Measurements from ENCODE around the gene DNER. TPM values are rescaled to one million over a fixed set of nuclear protein-coding genes. Genes with fewer than 3 reads are reported as not detected.

DNER gene
- total RNA-seq, 1 experiment from 2014 or later, result 2.9 TPM

DNA sequence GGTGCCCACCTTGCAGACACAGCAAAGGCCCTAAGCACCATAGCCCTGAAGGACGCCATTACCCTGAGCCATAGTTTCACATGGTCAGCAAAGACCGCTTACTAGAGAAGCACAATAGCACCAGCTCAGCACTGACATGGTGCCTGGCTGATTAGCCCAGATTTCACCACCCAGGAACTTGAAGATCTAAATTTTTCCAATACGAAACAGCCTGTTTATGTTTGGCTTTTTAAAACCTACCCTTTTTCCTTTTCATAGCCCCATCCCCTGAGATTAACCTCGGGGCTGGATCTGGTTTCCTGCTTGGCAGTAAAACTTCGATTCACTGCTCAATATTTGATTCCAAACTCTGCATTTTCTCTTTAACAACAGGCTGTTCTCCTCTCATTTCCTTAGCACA lies 284.8 kb downstream of the DNER start (continued):
- TF ChIP-seq JUND (IDR thresholded peaks at IDR 0.05) (no peak), YY1 (IDR thresholded peaks at IDR 0.05; ENCODE audit: extremely low read depth, insufficient replicate concordance, low read depth, low read length) (no peak)
- TF ChIP-seq, protein P1, sequence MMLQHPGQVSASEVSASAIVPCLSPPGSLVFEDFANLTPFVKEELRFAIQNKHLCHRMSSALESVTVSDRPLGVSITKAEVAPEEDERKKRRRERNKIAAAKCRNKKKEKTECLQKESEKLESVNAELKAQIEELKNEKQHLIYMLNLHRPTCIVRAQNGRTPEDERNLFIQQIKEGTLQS (IDR thresholded peaks at IDR 0.05), result no peak

DNA sequence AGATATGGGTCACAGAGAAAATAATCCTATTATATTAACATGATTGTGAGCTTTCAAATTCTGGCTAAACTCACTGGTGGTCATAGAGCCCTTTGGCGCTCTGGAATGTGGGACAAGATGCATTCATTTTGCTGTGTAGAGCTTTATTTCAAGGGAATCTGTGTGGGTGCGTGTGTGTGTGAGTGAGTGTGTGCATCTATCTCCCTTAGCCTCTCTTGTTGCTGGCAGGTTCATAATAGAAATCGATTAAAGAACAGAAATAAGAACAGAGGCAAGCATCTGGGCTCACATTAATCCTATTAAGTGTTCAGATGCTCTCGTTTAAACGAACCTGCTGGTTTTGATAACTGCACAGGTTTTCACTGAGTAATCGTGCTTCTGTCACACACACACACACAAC lies 287.9 kb downstream of the DNER start:
- H3K79me2 ChIP-seq (ENCODE audit: insufficient read depth, low read length), result no peaks in the 10 kb centered on the region
- ChIA-PET POLR2A (no interaction called here), CTCF (no interaction called here), RAD21 (ENCODE audit: low non-redundant PET in 1 of 2, low total read pairs in 2 of 2, uncharacterized antibody in 2 of 2, unreplicated experiment in 2 of 2) (no interaction called here)
- intact Hi-C loops (cut with micrococcal nuclease), result no loop called here
- no peaks in the 10 kb centered on the region for H3K27me3 ChIP-seq (ENCODE audit: insufficient read depth, low read length)
- H4K20me1 ChIP-seq (ENCODE audit: insufficient read depth), result no peaks in the 10 kb centered on the region
- H3K9me3 ChIP-seq (ENCODE audit: control insufficient read depth in 1 of 2, insufficient read depth in 1 of 2, low read depth in 1 of 2, low read length in 2 of 2), result no peaks in the 10 kb centered on the region
- no TSS peak for BruUV-seq (replicated peaks)
- no peak for TF ChIP-seq CBX3 (IDR thresholded peaks at IDR 0.05; ENCODE audit: low read depth)
- TF ChIP-seq EZH2phosphoT487 (IDR thresholded peaks at IDR 0.05; ENCODE audit: borderline replicate concordance), result no peak
- no peak for TF ChIP-seq TCF7L2 (IDR thresholded peaks at IDR 0.05; ENCODE audit: borderline replicate concordance, extremely low read depth, insufficient read depth, insufficient read length)
- TF ChIP-seq, protein P2, sequence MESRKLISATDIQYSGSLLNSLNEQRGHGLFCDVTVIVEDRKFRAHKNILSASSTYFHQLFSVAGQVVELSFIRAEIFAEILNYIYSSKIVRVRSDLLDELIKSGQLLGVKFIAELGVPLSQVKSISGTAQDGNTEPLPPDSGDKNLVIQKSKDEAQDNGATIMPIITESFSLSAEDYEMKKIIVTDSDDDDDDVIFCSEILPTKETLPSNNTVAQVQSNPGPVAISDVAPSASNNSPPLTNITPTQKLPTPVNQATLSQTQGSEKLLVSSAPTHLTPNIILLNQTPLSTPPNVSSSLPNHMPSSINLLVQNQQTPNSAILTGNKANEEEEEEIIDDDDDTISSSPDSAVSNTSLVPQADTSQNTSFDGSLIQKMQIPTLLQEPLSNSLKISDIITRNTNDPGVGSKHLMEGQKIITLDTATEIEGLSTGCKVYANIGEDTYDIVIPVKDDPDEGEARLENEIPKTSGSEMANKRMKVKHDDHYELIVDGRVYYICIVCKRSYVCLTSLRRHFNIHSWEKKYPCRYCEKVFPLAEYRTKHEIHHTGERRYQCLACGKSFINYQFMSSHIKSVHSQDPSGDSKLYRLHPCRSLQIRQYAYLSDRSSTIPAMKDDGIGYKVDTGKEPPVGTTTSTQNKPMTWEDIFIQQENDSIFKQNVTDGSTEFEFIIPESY (IDR thresholded peaks at IDR 0.05; ENCODE audit: extremely low read depth, insufficient replicate concordance, low read length), result no peak
- TF ChIP-seq, protein P3, sequence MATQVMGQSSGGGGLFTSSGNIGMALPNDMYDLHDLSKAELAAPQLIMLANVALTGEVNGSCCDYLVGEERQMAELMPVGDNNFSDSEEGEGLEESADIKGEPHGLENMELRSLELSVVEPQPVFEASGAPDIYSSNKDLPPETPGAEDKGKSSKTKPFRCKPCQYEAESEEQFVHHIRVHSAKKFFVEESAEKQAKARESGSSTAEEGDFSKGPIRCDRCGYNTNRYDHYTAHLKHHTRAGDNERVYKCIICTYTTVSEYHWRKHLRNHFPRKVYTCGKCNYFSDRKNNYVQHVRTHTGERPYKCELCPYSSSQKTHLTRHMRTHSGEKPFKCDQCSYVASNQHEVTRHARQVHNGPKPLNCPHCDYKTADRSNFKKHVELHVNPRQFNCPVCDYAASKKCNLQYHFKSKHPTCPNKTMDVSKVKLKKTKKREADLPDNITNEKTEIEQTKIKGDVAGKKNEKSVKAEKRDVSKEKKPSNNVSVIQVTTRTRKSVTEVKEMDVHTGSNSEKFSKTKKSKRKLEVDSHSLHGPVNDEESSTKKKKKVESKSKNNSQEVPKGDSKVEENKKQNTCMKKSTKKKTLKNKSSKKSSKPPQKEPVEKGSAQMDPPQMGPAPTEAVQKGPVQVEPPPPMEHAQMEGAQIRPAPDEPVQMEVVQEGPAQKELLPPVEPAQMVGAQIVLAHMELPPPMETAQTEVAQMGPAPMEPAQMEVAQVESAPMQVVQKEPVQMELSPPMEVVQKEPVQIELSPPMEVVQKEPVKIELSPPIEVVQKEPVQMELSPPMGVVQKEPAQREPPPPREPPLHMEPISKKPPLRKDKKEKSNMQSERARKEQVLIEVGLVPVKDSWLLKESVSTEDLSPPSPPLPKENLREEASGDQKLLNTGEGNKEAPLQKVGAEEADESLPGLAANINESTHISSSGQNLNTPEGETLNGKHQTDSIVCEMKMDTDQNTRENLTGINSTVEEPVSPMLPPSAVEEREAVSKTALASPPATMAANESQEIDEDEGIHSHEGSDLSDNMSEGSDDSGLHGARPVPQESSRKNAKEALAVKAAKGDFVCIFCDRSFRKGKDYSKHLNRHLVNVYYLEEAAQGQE (IDR thresholded peaks at IDR 0.05; ENCODE audit: low read depth), result no peak
- DNase-seq (ENCODE audit: low read depth, low spot score) (no peak), ATAC-seq (no peak)
- no peaks in the 10 kb centered on the region for H3K4me1 ChIP-seq (ENCODE audit: control insufficient read depth in 1 of 2, insufficient read depth in 2 of 2, low read length in 2 of 2)
- no peak overlapping the region for H3K4me2 ChIP-seq (ENCODE audit: low read length)
- no peaks in the 10 kb centered on the region for H3K36me3 ChIP-seq (ENCODE audit: control insufficient read depth in 1 of 2, insufficient read depth in 2 of 2, low read length in 2 of 2)
- no peaks in the 10 kb centered on the region for H3K9me2 ChIP-seq (ENCODE audit: insufficient read depth)
- H3K27ac ChIP-seq (ENCODE audit: low read depth, low read length), result no peak overlapping the region
- H3K4me3 ChIP-seq (replicated peaks in 1 of 2; ENCODE audit: low read depth in 1 of 2, low read length in 2 of 2), result no peak overlapping the region
- H2AFZ ChIP-seq (ENCODE audit: low read depth, low read length, poor library complexity, severe bottlenecking), result no peak overlapping the region
- no peak overlapping the region for H3K9ac ChIP-seq (ENCODE audit: low read length)

All from HCT116 (cell line).